ENCODE measurements around the gene TANGO6. TPM values are rescaled to one million over a fixed set of nuclear protein-coding genes. Genes with fewer than 3 reads are reported as not detected.

Gene TANGO6
- total RNA-seq, 2 experiments from 2014 or later, result 22.7 to 22.8 TPM

DNA sequence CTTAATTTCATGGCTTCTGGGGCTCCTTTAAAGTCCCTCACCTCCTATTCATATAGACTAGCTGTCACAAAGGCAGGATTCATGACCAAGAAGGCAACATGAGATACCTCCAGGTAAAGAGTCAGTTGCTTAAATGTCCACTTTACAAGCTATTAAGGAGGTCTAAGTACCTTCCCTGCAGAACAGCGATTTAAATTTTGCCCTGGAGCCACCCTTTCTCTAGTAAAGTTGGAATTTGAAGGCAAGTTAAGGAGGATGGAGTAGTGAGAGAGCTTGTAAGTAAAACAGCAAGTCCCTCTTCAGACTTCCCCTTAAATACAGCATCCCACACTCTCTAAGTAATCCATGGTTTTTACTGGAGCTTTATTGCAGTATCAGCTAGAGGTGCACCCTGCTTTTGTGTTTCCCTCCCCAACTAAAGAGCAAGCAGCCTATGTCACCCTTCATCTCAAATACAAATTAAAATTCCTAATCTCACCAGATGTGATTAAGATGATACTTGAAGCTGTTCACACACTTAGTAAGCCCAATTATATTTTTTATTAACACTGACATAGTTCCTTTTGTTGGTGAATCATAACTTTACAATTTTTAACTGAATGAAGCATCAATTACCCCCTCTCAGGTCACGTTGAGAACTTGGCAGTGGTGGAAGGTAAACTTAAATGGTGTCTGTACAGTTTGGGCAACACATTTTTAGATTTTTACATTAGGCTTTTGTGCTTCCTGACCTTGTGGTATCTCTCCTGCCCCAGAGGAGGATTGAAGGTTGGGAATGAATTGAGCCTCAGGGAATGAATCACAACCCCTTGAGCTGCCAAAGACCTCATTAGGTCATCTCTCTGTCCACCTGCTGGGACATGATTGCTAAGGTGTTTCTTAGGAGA lies 108.9 kb downstream of the TANGO6 start:
- ChIA-PET CTCF (ENCODE audit: unreplicated experiment) (no interaction called here), POLR2A (interaction anchor here (0.5 to 0.7 kb wide), 3 partner anchors 14 to 617 kb away, joined by 3 to 4 read pairs (median 3); no protein-coding TSS in a partner anchor)
- Histone ChIP-seq H4K20me1 (ENCODE audit: insufficient read depth, low read length) (no peaks in the 10 kb centered on the region), H3K9me3 (ENCODE audit: low read length) (no peaks in the 10 kb centered on the region), H3K79me2 (ENCODE audit: insufficient read depth, low read depth, low read length) (no peaks in the 10 kb centered on the region), H3K4me2 (ENCODE audit: low read length) (no peak overlapping the region), H3K4me3 (ENCODE audit: low read depth, low read length, poor library complexity, severe bottlenecking) (no peak overlapping the region), H2AFZ (ENCODE audit: low read length) (no peak overlapping the region), H3K9me2 (ENCODE audit: insufficient read depth, low read length) (no peaks in the 10 kb centered on the region), H3K36me3 (ENCODE audit: insufficient read depth, low read length) (no peaks in the 10 kb centered on the region), H3K27ac (ENCODE audit: low read depth, low read length, poor library complexity, severe bottlenecking) (no peak overlapping the region), H3K4me1 (ENCODE audit: insufficient read depth, low read length, poor library complexity, severe bottlenecking) (no peaks in the 10 kb centered on the region)
- no peak for DNase-seq (ENCODE audit: low spot score)
- intact Hi-C loops (cut with micrococcal nuclease; ENCODE audit: unreplicated experiment), result no loop called here
- BruUV-seq (replicated peaks), result no TSS peak
- TF ChIP-seq EZH2phosphoT487 (IDR thresholded peaks at IDR 0.05; ENCODE audit: borderline replicate concordance, low read depth, low read length), result no peak
- TF ChIP-seq, protein P1, sequence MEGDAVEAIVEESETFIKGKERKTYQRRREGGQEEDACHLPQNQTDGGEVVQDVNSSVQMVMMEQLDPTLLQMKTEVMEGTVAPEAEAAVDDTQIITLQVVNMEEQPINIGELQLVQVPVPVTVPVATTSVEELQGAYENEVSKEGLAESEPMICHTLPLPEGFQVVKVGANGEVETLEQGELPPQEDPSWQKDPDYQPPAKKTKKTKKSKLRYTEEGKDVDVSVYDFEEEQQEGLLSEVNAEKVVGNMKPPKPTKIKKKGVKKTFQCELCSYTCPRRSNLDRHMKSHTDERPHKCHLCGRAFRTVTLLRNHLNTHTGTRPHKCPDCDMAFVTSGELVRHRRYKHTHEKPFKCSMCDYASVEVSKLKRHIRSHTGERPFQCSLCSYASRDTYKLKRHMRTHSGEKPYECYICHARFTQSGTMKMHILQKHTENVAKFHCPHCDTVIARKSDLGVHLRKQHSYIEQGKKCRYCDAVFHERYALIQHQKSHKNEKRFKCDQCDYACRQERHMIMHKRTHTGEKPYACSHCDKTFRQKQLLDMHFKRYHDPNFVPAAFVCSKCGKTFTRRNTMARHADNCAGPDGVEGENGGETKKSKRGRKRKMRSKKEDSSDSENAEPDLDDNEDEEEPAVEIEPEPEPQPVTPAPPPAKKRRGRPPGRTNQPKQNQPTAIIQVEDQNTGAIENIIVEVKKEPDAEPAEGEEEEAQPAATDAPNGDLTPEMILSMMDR (conservative IDR thresholded peaks at IDR 0.05; ENCODE audit: low read length), result no peak

DNA sequence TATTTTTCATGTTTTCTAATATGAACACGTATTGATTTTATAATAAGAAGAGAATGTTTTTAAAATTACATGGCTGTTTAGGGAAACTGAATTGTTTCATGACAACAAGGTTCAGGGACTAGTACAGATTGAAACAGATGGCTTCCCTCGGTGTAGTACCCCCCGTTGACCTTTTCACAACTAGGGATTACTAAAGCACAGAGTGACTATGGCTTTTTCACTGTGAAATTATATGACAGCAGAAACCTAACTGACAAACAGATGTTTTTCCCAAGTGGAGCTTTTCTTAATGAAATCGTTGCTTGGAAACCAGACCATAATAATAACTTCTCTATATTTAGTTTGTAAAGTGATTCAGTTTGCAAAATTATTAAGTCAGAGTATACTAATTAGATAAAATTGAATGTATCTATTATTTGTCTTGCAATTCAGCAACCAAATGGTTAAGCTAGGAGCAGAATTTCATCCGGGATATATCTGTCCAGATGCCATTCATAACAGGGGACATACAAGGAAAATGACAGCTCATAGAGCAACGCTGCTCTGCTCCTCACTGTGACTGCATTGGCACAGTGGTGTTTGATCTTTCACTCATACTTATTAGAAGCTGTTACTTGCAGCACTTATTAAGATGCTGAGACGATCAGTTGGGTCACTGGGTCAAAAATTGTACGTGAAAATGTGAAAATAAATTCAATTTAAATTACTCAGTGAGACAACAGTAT lies 111.7 kb downstream of the TANGO6 start:
- Histone ChIP-seq H3K27ac (ENCODE audit: low read depth, low read length, poor library complexity, severe bottlenecking) (no peak overlapping the region), H3K4me1 (ENCODE audit: insufficient read depth, low read length, poor library complexity, severe bottlenecking) (no peaks in the 10 kb centered on the region), H3K79me2 (ENCODE audit: insufficient read depth, low read depth, low read length) (no peaks in the 10 kb centered on the region), H3K9me2 (ENCODE audit: insufficient read depth, low read length) (no peaks in the 10 kb centered on the region), H3K4me3 (ENCODE audit: low read depth, low read length, poor library complexity, severe bottlenecking) (no peak overlapping the region), H3K9me3 (ENCODE audit: low read length) (no peaks in the 10 kb centered on the region), H2AFZ (ENCODE audit: low read length) (no peak overlapping the region), H3K4me2 (ENCODE audit: low read length) (no peak overlapping the region), H4K20me1 (ENCODE audit: insufficient read depth, low read length) (no peaks in the 10 kb centered on the region), H3K36me3 (ENCODE audit: insufficient read depth, low read length) (no peaks in the 10 kb centered on the region)
- intact Hi-C loops (cut with micrococcal nuclease; ENCODE audit: unreplicated experiment), result no loop called here
- TF ChIP-seq, protein P1 (conservative IDR thresholded peaks at IDR 0.05; ENCODE audit: low read length), result no peak
- TF ChIP-seq EZH2phosphoT487 (IDR thresholded peaks at IDR 0.05; ENCODE audit: borderline replicate concordance, low read depth, low read length), result no peak
- ChIA-PET POLR2A (no interaction called here), CTCF (ENCODE audit: unreplicated experiment) (no interaction called here)
- no peak for DNase-seq (ENCODE audit: low spot score)
- BruUV-seq (replicated peaks), result no TSS peak
